Stimulated activated CD4-positive, alpha-beta T cell treated with anti-CD3 and anti-CD28 coated beads, Interleukin-2, amount 100 ng/mL, for 4 hours (primary cell): ENCODE data around the gene ZNF654.
"Not testable (repeated sequence)": the region's sequence is repeated elsewhere in the genome, so short reads cannot be mapped to it uniquely, and the experiment has no call there.

ENCODE experiments used
- DNase-seq: peaks from one replicate; pipeline ENCODE4 v3.0.0-alpha.2; 2020; ENCODE audit warnings: low read depth

ZNF654 gene

GRCh38 chr3:88142094-88142624 is 83.1 kb downstream of the ZNF654 start:
- DNase-seq: no peak

GRCh38 chr3:88147261-88147660 is 88.2 kb downstream of the ZNF654 start:
- DNase-seq: no peak

- no peak for DNase-seq
Observed at GRCh38 chr3:88148651-88149050, 89.6 kb downstream of the ZNF654 start.

- peak; percentile 5 for DNase-seq
Observed at GRCh38 chr3:88149101-88149508, 90.0 kb downstream of the ZNF654 start.

GRCh38 chr3:88149509-88150362 is 90.7 kb downstream of the ZNF654 start, which contains the start of gene C3orf38:
C3orf38 (plus strand) TSS chr3:88149959; CDS start chr3:88150053, 94 bp downstream.
- peak; percentile 61 for DNase-seq

- peak; percentile 8 for DNase-seq
Observed at GRCh38 chr3:88150371-88150770, 91.3 kb downstream of the ZNF654 start.

GRCh38 chr3:88150806-88151205 is 91.8 kb downstream of the ZNF654 start:
- DNase-seq: no peak

GRCh38 chr3:88151358-88151757 is 92.3 kb downstream of the ZNF654 start:
- no peak for DNase-seq

GRCh38 chr3:88152841-88153240 is 93.8 kb downstream of the ZNF654 start:
- no peak for DNase-seq

GRCh38 chr3:88166419-88166971 is 107.4 kb downstream of the ZNF654 start:
- no peak for DNase-seq

GRCh38 chr3:88167173-88167572 is 108.1 kb downstream of the ZNF654 start:
- DNase-seq: no peak

GRCh38 chr3:88167704-88168103 is 108.6 kb downstream of the ZNF654 start:
- DNase-seq: no peak

- no peak for DNase-seq
Observed at GRCh38 chr3:88168171-88168570, 109.1 kb downstream of the ZNF654 start.

GRCh38 chr3:88180398-88180999 is 121.4 kb downstream of the ZNF654 start:
- DNase-seq: peak; percentile 14

GRCh38 chr3:88182165-88182918 is 123.3 kb downstream of the ZNF654 start:
- DNase-seq: not testable (repeated sequence)

GRCh38 chr3:88188436-88188835 is 129.4 kb downstream of the ZNF654 start:
- DNase-seq: no peak

GRCh38 chr3:88189361-88189810 is 130.3 kb downstream of the ZNF654 start:
- no peak for DNase-seq

- DNase-seq: no peak
Observed at GRCh38 chr3:88191872-88192409, 132.9 kb downstream of the ZNF654 start.

- DNase-seq: no peak
Observed at GRCh38 chr3:88192631-88193030, 133.6 kb downstream of the ZNF654 start.
